ENCODE results near the gene KANSL1. TPM values are rescaled to one million over a fixed set of nuclear protein-coding genes. Genes with fewer than 3 reads are reported as not detected.

KANSL1 gene
- total and polyA plus RNA-seq, 9 of the 15 experiments (the other 6 are each of a cell fraction or from before 2014, with no cell fraction given), result 3.6 to 55.4 (median 31.8) TPM

GRCh38 chr17:46194393-46195216 is 1.4 kb upstream of the KANSL1 start (continued):
- no peak for TF ChIP-seq THAP12 (CRISPR knock-in tag; IDR thresholded peaks at IDR 0.05)
- TF ChIP-seq FOXK2 (conservative IDR thresholded peaks at IDR 0.05 in 1 of 2, IDR thresholded peaks at IDR 0.05 in 1 of 2; ENCODE audit: low read depth in 2 of 2), result 0 out of 4 replicates have a peak, but pooled peaks of 1 of the 2 experiments have one; percentile 13
- TF ChIP-seq SMC3 (conservative IDR thresholded peaks at IDR 0.05; ENCODE audit: insufficient read depth, low read depth, low read length), result 0 out of 2 replicates have a peak, but pooled peaks have one; percentile 34
- TF ChIP-seq TAL1 (IDR thresholded peaks at IDR 0.05), result peak; percentile 45
- no peak for TF ChIP-seq ID3 (CRISPR knock-in tag; IDR thresholded peaks at IDR 0.05)
- peak; percentile 29; the same call in 1 of the 2 replicates for TF ChIP-seq ID3 (tag; IDR thresholded peaks at IDR 0.05)
- TF ChIP-seq ZNF146 (CRISPR knock-in tag; IDR thresholded peaks at IDR 0.05; ENCODE audit: unreplicated experiment), result no peak
- no peak for TF ChIP-seq ZNF280A (IDR thresholded peaks at IDR 0.05; ENCODE audit: low read depth, partially characterized antibody)
- TF ChIP-seq TBP (optimal IDR thresholded peaks at IDR 0.05; ENCODE audit: low read depth, low read length), result peak; percentile 33
- TF ChIP-seq FOXP1 (CRISPR knock-in tag; IDR thresholded peaks at IDR 0.05), result no peak
- peak; percentile 45 for TF ChIP-seq ZNF316 (IDR thresholded peaks at IDR 0.05)
- no peak for TF ChIP-seq TOE1 (IDR thresholded peaks at IDR 0.05; ENCODE audit: borderline replicate concordance)
- TF ChIP-seq TOE1 (CRISPR knock-in tag; IDR thresholded peaks at IDR 0.05; ENCODE audit: borderline replicate concordance, low read depth), result no peak
- peak; percentile 21; the same call in 1 of the 2 replicates for TF ChIP-seq NBN (IDR thresholded peaks at IDR 0.05; ENCODE audit: low read depth)
- TF ChIP-seq ARID1B (IDR thresholded peaks at IDR 0.05), result peak; percentile 70; the same call in 1 of the 2 replicates
- 0 out of 2 replicates have a peak, but pooled peaks have one; percentile 11 for TF ChIP-seq PML (IDR thresholded peaks at IDR 0.05; ENCODE audit: low read length)
- TF ChIP-seq CBFA2T3 (IDR thresholded peaks at IDR 0.05), result peak; percentile 54; the same call in 1 of the 2 replicates
- peak; percentile 31; the same call in 1 of the 2 replicates for TF ChIP-seq CHAMP1 (IDR thresholded peaks at IDR 0.05)
- no peak for TF ChIP-seq CAMTA2 (CRISPR knock-in tag; conservative IDR thresholded peaks at IDR 0.05)
- TF ChIP-seq EP400 (IDR thresholded peaks at IDR 0.05), result no peak; the same call in 1 of the 2 replicates
- peak; percentile 49; the same call in 1 of the 2 replicates for TF ChIP-seq BCOR (IDR thresholded peaks at IDR 0.05)
- peak; percentile 75 for TF ChIP-seq NFATC3 (IDR thresholded peaks at IDR 0.05)
- TF ChIP-seq HIVEP1 (CRISPR knock-in tag; IDR thresholded peaks at IDR 0.05), result no peak
- TF ChIP-seq PHTF2 (CRISPR knock-in tag; IDR thresholded peaks at IDR 0.05), result no peak

Measured in K562 (cell line).